H1 (cell line): Measurements from ENCODE around the gene SLC35G4. TPM values are rescaled to one million over a fixed set of nuclear protein-coding genes. Genes with fewer than 3 reads are reported as not detected.
"Not testable (repeated sequence)": the region's sequence is repeated elsewhere in the genome, so short reads cannot be mapped to it uniquely, and the experiment has no call there.

Experiments used
- CTCF ChIA-PET: fragments of 300-600 bp; sonication (Branson Sonifier 250); formaldehyde crosslinking; loops from one replicate; lab custom pipeline; 2021; ENCODE audit not compliant: partially characterized antibody; lab: Charles Lee
- POLR2A ChIA-PET: fragments of 300-600 bp; sonication (Branson Sonifier 250); formaldehyde crosslinking; loops from one replicate; lab custom pipeline; 2021; ENCODE audit warnings: inconsistent platforms; ENCODE audit not compliant: partially characterized antibody; lab: Charles Lee
- DNase-seq, 2 experiments: peaks; one replicate each; pipeline versions ENCODE4 v3.0.0 to v3.0.0-alpha.2; 2010 to 2022; ENCODE audit warnings: low spot score in 2 of 2, low read depth in 1 of 2, mixed read lengths in 1 of 2
- FAIRE-seq: peaks from 2 replicates; lab custom pipeline; 2011; peaks lifted over from hg19 to GRCh38; lab: Jason Lieb, UNC
- H2AFZ ChIP-seq: 2 replicates; pipeline ENCODE4 v1.8.1; 2012; ENCODE audit warnings: low read length, inconsistent platforms
- H2AK5ac ChIP-seq: 2 replicates; pipeline ENCODE4 v1.6.1; 2013; ENCODE audit warnings: low read depth, low read length
- H2BK120ac ChIP-seq: replicated peaks from 2 replicates; pipeline ENCODE3; 2013; ENCODE audit warnings: low read depth, low read length, inconsistent platforms
- H2BK12ac ChIP-seq: 2 replicates; pipeline ENCODE4 v1.6.1; 2013; ENCODE audit warnings: low read depth, low read length
- H2BK15ac ChIP-seq: 2 replicates; pipeline ENCODE4 v1.6.1; 2013; ENCODE audit warnings: low read length
- H2BK20ac ChIP-seq: 2 replicates; pipeline ENCODE4 v1.6.1; 2013; ENCODE audit warnings: low read length
- H2BK5ac ChIP-seq: 2 replicates; pipeline ENCODE4 v1.6.1; 2013; ENCODE audit warnings: low read depth, low read length
- H3K14ac ChIP-seq: 2 replicates; pipeline ENCODE4 v1.6.1; 2013; ENCODE audit warnings: inconsistent platforms; ENCODE audit not compliant: insufficient read length
- H3K18ac ChIP-seq: 2 replicates; pipeline ENCODE4 v1.6.1; 2013; ENCODE audit warnings: low read length; ENCODE audit errors: extremely low read depth
- H3K23ac ChIP-seq: 2 replicates; pipeline ENCODE4 v1.6.1; 2013; ENCODE audit warnings: inconsistent platforms; ENCODE audit not compliant: insufficient read length
- H3K23me2 ChIP-seq: 2 replicates; pipeline ENCODE4 v1.6.1; 2013; ENCODE audit warnings: low read depth, low read length
- H3K27ac ChIP-seq: 2 replicates; pipeline ENCODE4 v1.6.1; 2011; ENCODE audit warnings: low read depth, low read length, inconsistent platforms
- H3K27me3 ChIP-seq, 4 experiments: replicated peaks in 1 of 4; 1 replicate in 1 of 4; 2 replicates in 3 of 4; pipeline versions ENCODE4 v1.6.1 to v1.8.1; 2011 to 2013; ENCODE audit warnings: low read length in 3 of 4, mild to moderate bottlenecking in 3 of 4, inconsistent platforms in 2 of 4, mixed read lengths in 2 of 4, moderate library complexity in 1 of 4; ENCODE audit not compliant: control insufficient read depth in 3 of 4, insufficient read depth in 3 of 4; ENCODE audit errors: extremely low read depth in 1 of 4
- H3K36me3 ChIP-seq, 4 experiments: 2 replicates each; pipeline versions ENCODE4 v1.6.1 to v1.8.1; 2011 to 2013; ENCODE audit warnings: mild to moderate bottlenecking in 4 of 4, low read length in 3 of 4, moderate library complexity in 2 of 4, control low read depth in 1 of 4, inconsistent platforms in 1 of 4; ENCODE audit not compliant: insufficient read depth in 4 of 4, control insufficient read depth in 2 of 4
- H3K4ac ChIP-seq: replicated peaks from 2 replicates; pipeline ENCODE3; 2013; ENCODE audit warnings: low read length, low read depth, mixed read lengths, inconsistent platforms; ENCODE audit not compliant: insufficient read length
- H3K4me1 ChIP-seq, 4 experiments: replicated peaks in 1 of 4; 1 replicate in 1 of 4; 2 replicates in 3 of 4; pipeline versions ENCODE4 v1.6.1 to v1.8.1; 2011 to 2013; ENCODE audit warnings: low read length in 3 of 4, inconsistent platforms in 2 of 4, mixed read lengths in 1 of 4; ENCODE audit not compliant: insufficient read depth in 4 of 4, control insufficient read depth in 3 of 4
- H3K4me2 ChIP-seq, 2 experiments: 2 replicates each; pipeline versions ENCODE4 v1.6.1 to v1.8.1; 2011 to 2013; ENCODE audit warnings: low read depth in 2 of 2, low read length in 2 of 2, control low read depth in 1 of 2, inconsistent platforms in 1 of 2, mild to moderate bottlenecking in 1 of 2; ENCODE audit not compliant: insufficient read depth in 1 of 2
- H3K4me3 ChIP-seq, 4 experiments: fragments of 200-600, 300-600 bp in 1 of 4; sonication (generic), shearing (Covaris generic), sonication (Bioruptor Twin) in 1 of 4; 2 replicates each; pipeline versions ENCODE4 v1.5.1 to v1.8.1; 2011 to 2016; ENCODE audit warnings: low read length in 4 of 4, low read depth in 3 of 4, control low read depth in 2 of 4, inconsistent platforms in 2 of 4, mild to moderate bottlenecking in 2 of 4, mixed read lengths in 1 of 4, moderate library complexity in 1 of 4; ENCODE audit not compliant: insufficient read depth in 2 of 4; ENCODE audit errors: extremely low read depth in 1 of 4
- H3K56ac ChIP-seq: replicated peaks from 2 replicates; pipeline ENCODE3; 2013; ENCODE audit warnings: low read depth, mild to moderate bottlenecking, mixed read lengths, low read length, inconsistent platforms; ENCODE audit not compliant: insufficient read length
- H3K79me1 ChIP-seq: 2 replicates; pipeline ENCODE4 v1.6.1; 2013; ENCODE audit warnings: low read depth, low read length, control low read depth
- H3K79me2 ChIP-seq, 2 experiments: 2 replicates each; pipeline versions ENCODE4 v1.6.1 to v1.8.1; 2012 to 2013; ENCODE audit warnings: low read length in 2 of 2, mild to moderate bottlenecking in 2 of 2, inconsistent platforms in 1 of 2; ENCODE audit not compliant: insufficient read depth in 2 of 2, control insufficient read depth in 1 of 2
- H3K9ac ChIP-seq, 4 experiments: replicated peaks in 1 of 4; 1 replicate in 1 of 4; 2 replicates in 3 of 4; pipeline versions ENCODE4 v1.6.1 to v1.8.1; 2011 to 2013; ENCODE audit warnings: low read depth in 3 of 4, low read length in 3 of 4, control low read depth in 2 of 4, mild to moderate bottlenecking in 2 of 4, moderate library complexity in 2 of 4, inconsistent platforms in 1 of 4; ENCODE audit errors: extremely low read depth in 1 of 4
- H3K9me3 ChIP-seq, 2 experiments: 2 replicates each; pipeline versions ENCODE4 v1.6.1 to v1.8.1; 2012 to 2013; ENCODE audit warnings: mild to moderate bottlenecking in 2 of 2, moderate library complexity in 2 of 2, control low read depth in 1 of 2, inconsistent platforms in 1 of 2, low read depth in 1 of 2, low read length in 1 of 2, mixed read lengths in 1 of 2; ENCODE audit not compliant: insufficient read depth in 2 of 2
- H4K20me1 ChIP-seq, 2 experiments: replicated peaks in 1 of 2; 2 replicates each; pipeline versions ENCODE3 to v1.8.1; 2011 to 2013; ENCODE audit warnings: inconsistent platforms in 2 of 2, low read length in 2 of 2, mild to moderate bottlenecking in 1 of 2; ENCODE audit not compliant: insufficient read depth in 2 of 2, control insufficient read depth in 1 of 2
- H4K5ac ChIP-seq: 2 replicates; pipeline ENCODE4 v1.6.1; 2013; ENCODE audit warnings: low read length, low read depth, mixed read lengths, inconsistent platforms; ENCODE audit not compliant: insufficient read length
- H4K8ac ChIP-seq: 2 replicates; pipeline ENCODE4 v1.8.0; 2013; ENCODE audit warnings: mild to moderate bottlenecking, moderate library complexity, low read length, inconsistent platforms; ENCODE audit not compliant: insufficient read depth; ENCODE audit errors: extremely low read depth
- H4K91ac ChIP-seq: replicated peaks from 2 replicates; pipeline ENCODE3; 2013; ENCODE audit warnings: low read length, mixed read lengths, inconsistent platforms; ENCODE audit not compliant: insufficient read length
- WGBS, 2 experiments: shearing (Covaris generic) in 1 of 2; methylation state at CpG; one replicate each; pipeline versions ENCODE4 v1.1.6 to v1.1.7; 2013 to 2015; ENCODE audit warnings: low lambda C conversion rate in 2 of 2, mixed read lengths in 2 of 2, inconsistent platforms in 1 of 2, low coverage in 1 of 2, missing lambda C conversion rate in 1 of 2; ENCODE audit not compliant: insufficient replicate concordance in 2 of 2, insufficient coverage in 1 of 2, insufficient read length in 1 of 2; ENCODE audit errors: extremely low coverage in 1 of 2, missing lambda C conversion rate in 1 of 2; 5-methylcytosine and 5-hydroxymethylcytosine counted together
- polyA plus RNA-seq, 7 experiments: library from polyadenylated mRNA; depleted of rRNA in 3 of 7; stranded (reverse) in 5 of 7; unstranded in 2 of 7; fragments of >200 nt in 5 of 7; fragments of 200-250 nt in 2 of 7; gene quantifications; 1 replicate in 5 of 7; 2 replicates in 1 of 7; 4 replicates in 1 of 7; pipeline versions ENCODE4 v1.2.1 to v1.2.3, GENCODE V29; 2011 to 2013; ENCODE audit warnings: missing spikeins in 2 of 7, mixed read lengths in 2 of 7
- total RNA-seq: library from RNA; stranded (reverse); fragmentation: NEBNext Ultra II Directional; extraction: Animal tissue kit (Norgen Biotek cat#: 25700); gene quantifications from 2 replicates; pipeline ENCODE4 v1.2.1, GENCODE V29; 2021

Gene SLC35G4
- total and polyA plus RNA-seq, 2 of the 8 experiments (the other 6 are each of a cell fraction or from before 2014, with no cell fraction given) = not detected

GRCh38 chr18:11614981-11615380 is 5.6 kb downstream of the SLC35G4 start:
- H3K9ac ChIP-seq, POLR2A ChIA-PET, H2BK15ac ChIP-seq, H3K27me3 ChIP-seq, H3K18ac ChIP-seq, FAIRE-seq, H3K14ac ChIP-seq, H3K79me2 ChIP-seq, H2BK12ac ChIP-seq, H2AFZ ChIP-seq, H3K23me2 ChIP-seq, H3K79me1 ChIP-seq, H4K8ac ChIP-seq, H4K91ac ChIP-seq, H3K4me3 ChIP-seq, H3K23ac ChIP-seq, H3K4me2 ChIP-seq, H4K20me1 ChIP-seq, H2AK5ac ChIP-seq, H3K56ac ChIP-seq, H3K27ac ChIP-seq, H2BK20ac ChIP-seq, H2BK120ac ChIP-seq, H3K36me3 ChIP-seq, H3K4me1 ChIP-seq, H3K4ac ChIP-seq, CTCF ChIA-PET, DNase-seq, H2BK5ac ChIP-seq, H4K5ac ChIP-seq: not testable (repeated sequence)
- 86% methylated on average over 4 of the region's 6 CpGs; no CpG with 5 or more reads in 1 of the 2 experiments for WGBS, 2 experiments
- peaks cover 0 to 15% of the 10 kb centered on the region in 2 experiments; a peak in 2 of 4 replicates for H3K9me3 ChIP-seq

GRCh38 chr18:11647310-11647709 is 37.9 kb downstream of the SLC35G4 start:
- H2BK15ac ChIP-seq, POLR2A ChIA-PET, H3K79me2 ChIP-seq, DNase-seq, H3K14ac ChIP-seq, H3K23ac ChIP-seq, H3K9ac ChIP-seq, H4K91ac ChIP-seq, H3K27me3 ChIP-seq, H2BK5ac ChIP-seq, H2BK12ac ChIP-seq, H3K18ac ChIP-seq, H3K4ac ChIP-seq, H4K20me1 ChIP-seq, H2AFZ ChIP-seq, H3K36me3 ChIP-seq, H4K5ac ChIP-seq, H3K4me1 ChIP-seq, H2AK5ac ChIP-seq, H3K56ac ChIP-seq, H3K4me2 ChIP-seq, H3K23me2 ChIP-seq, H4K8ac ChIP-seq, CTCF ChIA-PET, H3K4me3 ChIP-seq, H2BK20ac ChIP-seq, H3K79me1 ChIP-seq, H3K27ac ChIP-seq, FAIRE-seq, H2BK120ac ChIP-seq: not testable (repeated sequence)
- peaks cover 0 to 14% of the 10 kb centered on the region in 2 experiments; a peak in 3 of 4 replicates for H3K9me3 ChIP-seq
- 88% methylated on average over 12 of the region's 23 CpGs; no CpG with 5 or more reads in 1 of the 2 experiments for WGBS, 2 experiments
